ENCODE measurements around the gene MBNL2. TPM values are rescaled to one million over a fixed set of nuclear protein-coding genes. Genes with fewer than 3 reads are reported as not detected.

Gene MBNL2
- total and polyA plus RNA-seq, 2 of the 13 experiments (the other 11 are each of a cell fraction or from before 2014, with no cell fraction given): 30.8 to 59.0 TPM

DNA sequence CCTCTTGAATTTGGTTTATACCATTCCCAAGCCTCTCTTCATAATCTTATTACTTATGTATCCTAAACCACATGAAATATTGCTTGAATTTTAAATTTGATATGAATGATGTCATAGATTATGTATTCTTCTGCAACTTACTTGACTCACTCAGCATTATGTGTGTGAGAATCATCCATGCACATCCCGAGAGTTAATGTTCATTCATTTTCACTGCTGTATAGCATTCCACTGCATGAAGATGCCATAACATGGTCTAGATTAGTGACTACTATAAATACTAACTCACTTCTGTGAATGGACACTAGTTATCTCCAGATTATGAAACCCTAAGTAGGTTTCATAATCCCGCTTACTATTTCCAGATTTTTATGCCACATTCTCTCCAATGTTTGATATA, 186.8 kb downstream of the MBNL2 start:
- Histone ChIP-seq H3K9me3 (ENCODE audit: low read length) (no peaks in the 10 kb centered on the region), H3K36me3 (replicated peaks in 1 of 2; ENCODE audit: control insufficient read depth in 1 of 2, insufficient read depth in 2 of 2, low read length in 2 of 2) (no peaks in the 10 kb centered on the region), H3K9ac (ENCODE audit: insufficient read depth, low read depth, low read length) (no peak overlapping the region), H3K4me3 (replicated peaks in 1 of 3; ENCODE audit: insufficient read depth in 1 of 3, low read depth in 2 of 3, low read length in 3 of 3) (no peak overlapping the region), H3K4me2 (ENCODE audit: low read depth, low read length) (no peak overlapping the region), H3K79me2 (ENCODE audit: insufficient read depth, low read length) (no peaks in the 10 kb centered on the region), H3K27me3 (ENCODE audit: control insufficient read depth in 1 of 2, insufficient read depth in 2 of 2, low read length in 2 of 2) (no peaks in the 10 kb centered on the region), H3K4me1 (ENCODE audit: insufficient read depth, low read length) (no peaks in the 10 kb centered on the region), H3K27ac (ENCODE audit: extremely low read length, insufficient read depth, low read length) (no peak overlapping the region), H2AFZ (ENCODE audit: low read length) (no peak overlapping the region), H4K20me1 (ENCODE audit: insufficient read depth, low read length) (no peaks in the 10 kb centered on the region)
- ATAC-seq (no peak), FAIRE-seq (no peak), DNase-seq (ENCODE audit: low spot score) (no peak)
- intact Hi-C loops (cut with micrococcal nuclease; ENCODE audit: unreplicated experiment): no loop called here
- ChIA-PET POLR2A (no interaction called here), CTCF (ENCODE audit: low intra/inter-chr PET ratio, low total read pairs) (no interaction called here)
- no TSS peak for BruUV-seq (replicated peaks)
- in situ Hi-C loops (cut with HindIII; ENCODE audit: extremely low pct_ligation_motif_present, low pct_unique_long_range_greater_than_20kb): no loop called here
- TF ChIP-seq CREB1 (IDR thresholded peaks at IDR 0.05) (peak; percentile 38; the same call in 1 of the 2 replicates), CREB1 (CRISPR knock-in tag; IDR thresholded peaks at IDR 0.05) (no peak), TAF15 (IDR thresholded peaks at IDR 0.05; ENCODE audit: low read depth, low read length, poor library complexity, severe bottlenecking) (no peak), CCDC6 (CRISPR knock-in tag; IDR thresholded peaks at IDR 0.05) (no peak), ATF7 (IDR thresholded peaks at IDR 0.05) (peak; percentile 89), ATF7 (CRISPR knock-in tag; IDR thresholded peaks at IDR 0.05) (no peak)
- TF ChIP-seq, protein P1, sequence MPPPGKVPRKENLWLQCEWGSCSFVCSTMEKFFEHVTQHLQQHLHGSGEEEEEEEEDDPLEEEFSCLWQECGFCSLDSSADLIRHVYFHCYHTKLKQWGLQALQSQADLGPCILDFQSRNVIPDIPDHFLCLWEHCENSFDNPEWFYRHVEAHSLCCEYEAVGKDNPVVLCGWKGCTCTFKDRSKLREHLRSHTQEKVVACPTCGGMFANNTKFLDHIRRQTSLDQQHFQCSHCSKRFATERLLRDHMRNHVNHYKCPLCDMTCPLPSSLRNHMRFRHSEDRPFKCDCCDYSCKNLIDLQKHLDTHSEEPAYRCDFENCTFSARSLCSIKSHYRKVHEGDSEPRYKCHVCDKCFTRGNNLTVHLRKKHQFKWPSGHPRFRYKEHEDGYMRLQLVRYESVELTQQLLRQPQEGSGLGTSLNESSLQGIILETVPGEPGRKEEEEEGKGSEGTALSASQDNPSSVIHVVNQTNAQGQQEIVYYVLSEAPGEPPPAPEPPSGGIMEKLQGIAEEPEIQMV (CRISPR knock-in tag; IDR thresholded peaks at IDR 0.05; ENCODE audit: low read depth): no peak
- 46% methylated on average over 2 of the region's 2 CpGs for WGBS (ENCODE audit: low lambda C conversion rate)

DNA sequence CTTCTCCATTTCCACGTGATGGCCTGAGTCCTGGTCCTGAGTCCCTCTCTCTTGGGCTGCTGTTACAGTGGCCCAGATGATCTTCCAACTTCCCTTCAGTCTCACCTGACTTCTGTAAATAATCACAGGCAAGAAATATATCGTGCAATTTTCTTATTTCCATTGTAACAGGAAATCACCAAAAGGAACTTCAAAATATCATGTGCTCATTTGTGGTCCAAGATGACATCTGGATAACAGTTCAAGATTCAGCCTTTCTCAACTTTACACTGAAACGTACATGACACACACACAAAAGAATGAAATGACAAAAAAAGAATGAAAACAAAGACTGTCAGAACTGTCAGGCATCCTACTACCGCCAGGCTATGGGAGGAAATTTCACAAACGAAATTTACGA, 189.9 kb downstream of the MBNL2 start:
- no peak for TF ChIP-seq JUNB (CRISPR knock-in tag; IDR thresholded peaks at IDR 0.05; ENCODE audit: borderline replicate concordance)
- H3K79me2 ChIP-seq (ENCODE audit: insufficient read depth, low read length): no peaks in the 10 kb centered on the region
- no peak overlapping the region for H3K4me3 ChIP-seq (replicated peaks in 1 of 3; ENCODE audit: insufficient read depth in 1 of 3, low read depth in 2 of 3, low read length in 3 of 3)
- no peak overlapping the region for H2AFZ ChIP-seq (ENCODE audit: low read length)
- no peaks in the 10 kb centered on the region for H3K9me3 ChIP-seq (ENCODE audit: low read length)
- H3K4me2 ChIP-seq (ENCODE audit: low read depth, low read length): no peak overlapping the region
- ChIA-PET CTCF (ENCODE audit: low intra/inter-chr PET ratio, low total read pairs) (no interaction called here), POLR2A (no interaction called here)
- H3K36me3 ChIP-seq (replicated peaks in 1 of 2; ENCODE audit: control insufficient read depth in 1 of 2, insufficient read depth in 2 of 2, low read length in 2 of 2): no peaks in the 10 kb centered on the region
- no peaks in the 10 kb centered on the region for H4K20me1 ChIP-seq (ENCODE audit: insufficient read depth, low read length)
- ATAC-seq: no peak
- in situ Hi-C loops (cut with HindIII; ENCODE audit: extremely low pct_ligation_motif_present, low pct_unique_long_range_greater_than_20kb): no loop called here
- H3K9ac ChIP-seq (ENCODE audit: insufficient read depth, low read depth, low read length): no peak overlapping the region
- intact Hi-C loops (cut with micrococcal nuclease; ENCODE audit: unreplicated experiment): no loop called here
- no TSS peak for BruUV-seq (replicated peaks)
- no peaks in the 10 kb centered on the region for H3K4me1 ChIP-seq (ENCODE audit: insufficient read depth, low read length)
- no peak for FAIRE-seq
- H3K27ac ChIP-seq (ENCODE audit: extremely low read length, insufficient read depth, low read length): no peak overlapping the region
- no peak for DNase-seq (ENCODE audit: low spot score)
- H3K27me3 ChIP-seq (ENCODE audit: control insufficient read depth in 1 of 2, insufficient read depth in 2 of 2, low read length in 2 of 2): no peaks in the 10 kb centered on the region
- WGBS (ENCODE audit: low lambda C conversion rate): 37% methylated on average over 6 of the region's 6 CpGs
